Breast epithelium (tissue), 3 donors: Measurements from ENCODE around the gene KRT2.

Experiments
- POLR2A ChIP-seq: fragments of 450-650 bp; IDR thresholded peaks from one replicate; pipeline ENCODE4 v1.6.1; 2016; ENCODE audit warnings: antibody characterized with exemption, mild to moderate bottlenecking, moderate library complexity
- POLR2AphosphoS5 ChIP-seq, 3 donors: sonication (generic); formaldehyde crosslinking; IDR thresholded peaks; one replicate each; pipeline ENCODE4 v1.6.1; 2017; ENCODE audit warnings: antibody characterized with exemption in 3 of 3
- TF ChIP-seq, protein P1 (sequence below), 3 donors: fragments of 450-650 bp; IDR thresholded peaks; one replicate each; pipeline ENCODE4 v1.5.1; 2016 to 2017; ENCODE audit warnings: antibody characterized with exemption in 3 of 3, mild to moderate bottlenecking in 3 of 3, moderate library complexity in 3 of 3

DNA sequence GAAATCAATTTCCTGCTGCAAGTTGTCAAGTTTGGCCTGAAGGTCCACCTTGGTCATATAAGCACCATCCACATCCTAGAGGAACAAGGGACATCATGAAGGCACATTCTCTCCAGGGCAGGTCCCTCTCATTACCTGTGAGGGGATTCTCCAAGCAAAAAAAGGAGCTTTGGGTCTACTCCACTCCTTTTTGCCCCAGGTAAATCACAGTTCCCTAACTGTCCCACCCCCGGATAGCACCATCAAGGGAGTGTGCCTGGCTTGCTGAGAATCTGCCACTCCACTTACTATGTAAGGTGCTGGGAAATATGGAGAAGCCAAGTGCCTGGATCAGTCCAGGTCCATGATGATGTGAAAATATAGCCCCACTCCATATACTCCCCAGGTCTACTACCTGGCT is 25.7 kb upstream of the KRT2 start:
- TF ChIP-seq, protein P1, sequence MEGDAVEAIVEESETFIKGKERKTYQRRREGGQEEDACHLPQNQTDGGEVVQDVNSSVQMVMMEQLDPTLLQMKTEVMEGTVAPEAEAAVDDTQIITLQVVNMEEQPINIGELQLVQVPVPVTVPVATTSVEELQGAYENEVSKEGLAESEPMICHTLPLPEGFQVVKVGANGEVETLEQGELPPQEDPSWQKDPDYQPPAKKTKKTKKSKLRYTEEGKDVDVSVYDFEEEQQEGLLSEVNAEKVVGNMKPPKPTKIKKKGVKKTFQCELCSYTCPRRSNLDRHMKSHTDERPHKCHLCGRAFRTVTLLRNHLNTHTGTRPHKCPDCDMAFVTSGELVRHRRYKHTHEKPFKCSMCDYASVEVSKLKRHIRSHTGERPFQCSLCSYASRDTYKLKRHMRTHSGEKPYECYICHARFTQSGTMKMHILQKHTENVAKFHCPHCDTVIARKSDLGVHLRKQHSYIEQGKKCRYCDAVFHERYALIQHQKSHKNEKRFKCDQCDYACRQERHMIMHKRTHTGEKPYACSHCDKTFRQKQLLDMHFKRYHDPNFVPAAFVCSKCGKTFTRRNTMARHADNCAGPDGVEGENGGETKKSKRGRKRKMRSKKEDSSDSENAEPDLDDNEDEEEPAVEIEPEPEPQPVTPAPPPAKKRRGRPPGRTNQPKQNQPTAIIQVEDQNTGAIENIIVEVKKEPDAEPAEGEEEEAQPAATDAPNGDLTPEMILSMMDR (IDR thresholded peaks at IDR 0.05): no peak
- TF ChIP-seq POLR2AphosphoS5 (IDR thresholded peaks at IDR 0.05) (no peak), POLR2A (no peak)
